Measurements from ENCODE around the gene KLHL1.

Gene KLHL1

DNA sequence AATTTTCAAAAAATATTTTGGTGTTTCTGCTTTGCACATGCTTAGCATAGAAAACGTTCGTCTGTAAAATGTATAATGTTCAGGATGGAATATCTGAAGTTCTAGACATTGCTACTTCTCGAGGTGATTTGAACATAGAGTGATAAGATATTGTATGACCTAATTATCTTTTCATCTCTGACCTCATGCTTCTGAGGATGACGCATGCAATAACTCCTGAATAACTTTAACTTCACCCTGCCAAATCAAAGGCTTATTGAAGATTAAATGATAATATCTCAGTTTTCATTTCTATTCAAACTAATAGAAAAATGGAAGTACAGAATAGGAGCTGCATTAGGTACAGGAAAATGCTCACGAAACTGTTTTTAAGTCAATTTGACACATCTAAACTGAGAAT is 151.4 kb downstream of the KLHL1 start:
- TF ChIP-seq EGR1 (IDR thresholded peaks at IDR 0.05) (no peak), YY1 (IDR thresholded peaks at IDR 0.05; ENCODE audit: low read depth) (no peak), CEBPB (IDR thresholded peaks at IDR 0.05) (no peak), FOXM1 (IDR thresholded peaks at IDR 0.05; ENCODE audit: borderline replicate concordance, low read depth) (no peak), TAF1 (IDR thresholded peaks at IDR 0.05; ENCODE audit: low read depth) (no peak), NFIC (IDR thresholded peaks at IDR 0.05) (no peak), ZBTB7A (IDR thresholded peaks at IDR 0.05; ENCODE audit: low read depth) (no peak), TCF12 (IDR thresholded peaks at IDR 0.05; ENCODE audit: low read depth) (no peak), RAD21 (IDR thresholded peaks at IDR 0.05; ENCODE audit: low read depth) (no peak), EP300 (IDR thresholded peaks at IDR 0.05; ENCODE audit: borderline replicate concordance) (no peak), CREB1 (IDR thresholded peaks at IDR 0.05; ENCODE audit: low read depth) (no peak), TEAD4 (IDR thresholded peaks at IDR 0.05) (no peak)
- TF ChIP-seq, protein P1, sequence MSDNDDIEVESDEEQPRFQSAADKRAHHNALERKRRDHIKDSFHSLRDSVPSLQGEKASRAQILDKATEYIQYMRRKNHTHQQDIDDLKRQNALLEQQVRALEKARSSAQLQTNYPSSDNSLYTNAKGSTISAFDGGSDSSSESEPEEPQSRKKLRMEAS (IDR thresholded peaks at IDR 0.05) = no peak
- TF ChIP-seq, protein P2, sequence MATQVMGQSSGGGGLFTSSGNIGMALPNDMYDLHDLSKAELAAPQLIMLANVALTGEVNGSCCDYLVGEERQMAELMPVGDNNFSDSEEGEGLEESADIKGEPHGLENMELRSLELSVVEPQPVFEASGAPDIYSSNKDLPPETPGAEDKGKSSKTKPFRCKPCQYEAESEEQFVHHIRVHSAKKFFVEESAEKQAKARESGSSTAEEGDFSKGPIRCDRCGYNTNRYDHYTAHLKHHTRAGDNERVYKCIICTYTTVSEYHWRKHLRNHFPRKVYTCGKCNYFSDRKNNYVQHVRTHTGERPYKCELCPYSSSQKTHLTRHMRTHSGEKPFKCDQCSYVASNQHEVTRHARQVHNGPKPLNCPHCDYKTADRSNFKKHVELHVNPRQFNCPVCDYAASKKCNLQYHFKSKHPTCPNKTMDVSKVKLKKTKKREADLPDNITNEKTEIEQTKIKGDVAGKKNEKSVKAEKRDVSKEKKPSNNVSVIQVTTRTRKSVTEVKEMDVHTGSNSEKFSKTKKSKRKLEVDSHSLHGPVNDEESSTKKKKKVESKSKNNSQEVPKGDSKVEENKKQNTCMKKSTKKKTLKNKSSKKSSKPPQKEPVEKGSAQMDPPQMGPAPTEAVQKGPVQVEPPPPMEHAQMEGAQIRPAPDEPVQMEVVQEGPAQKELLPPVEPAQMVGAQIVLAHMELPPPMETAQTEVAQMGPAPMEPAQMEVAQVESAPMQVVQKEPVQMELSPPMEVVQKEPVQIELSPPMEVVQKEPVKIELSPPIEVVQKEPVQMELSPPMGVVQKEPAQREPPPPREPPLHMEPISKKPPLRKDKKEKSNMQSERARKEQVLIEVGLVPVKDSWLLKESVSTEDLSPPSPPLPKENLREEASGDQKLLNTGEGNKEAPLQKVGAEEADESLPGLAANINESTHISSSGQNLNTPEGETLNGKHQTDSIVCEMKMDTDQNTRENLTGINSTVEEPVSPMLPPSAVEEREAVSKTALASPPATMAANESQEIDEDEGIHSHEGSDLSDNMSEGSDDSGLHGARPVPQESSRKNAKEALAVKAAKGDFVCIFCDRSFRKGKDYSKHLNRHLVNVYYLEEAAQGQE (IDR thresholded peaks at IDR 0.05; ENCODE audit: low read depth) = no peak
- TF ChIP-seq, protein P3, sequence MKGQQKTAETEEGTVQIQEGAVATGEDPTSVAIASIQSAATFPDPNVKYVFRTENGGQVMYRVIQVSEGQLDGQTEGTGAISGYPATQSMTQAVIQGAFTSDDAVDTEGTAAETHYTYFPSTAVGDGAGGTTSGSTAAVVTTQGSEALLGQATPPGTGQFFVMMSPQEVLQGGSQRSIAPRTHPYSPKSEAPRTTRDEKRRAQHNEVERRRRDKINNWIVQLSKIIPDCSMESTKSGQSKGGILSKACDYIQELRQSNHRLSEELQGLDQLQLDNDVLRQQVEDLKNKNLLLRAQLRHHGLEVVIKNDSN (IDR thresholded peaks at IDR 0.05) = no peak

DNA sequence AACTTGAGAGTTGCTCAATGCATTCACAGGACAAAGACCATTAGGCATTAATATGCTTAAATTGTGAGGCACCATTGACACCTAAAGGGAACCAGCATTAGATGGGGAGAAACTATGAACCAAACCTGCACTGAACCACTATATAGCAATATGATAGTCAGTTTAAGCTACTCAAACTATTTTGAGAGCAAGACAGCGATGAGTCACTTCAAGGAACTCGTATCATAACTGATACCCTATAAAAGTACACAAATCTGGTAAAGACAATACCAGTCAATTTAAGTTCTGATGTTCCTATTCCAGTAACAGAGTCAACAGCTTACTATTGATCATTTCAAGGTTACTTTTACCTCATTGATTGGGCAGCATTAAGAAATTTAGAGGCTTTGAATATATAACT is 151.9 kb downstream of the KLHL1 start:
- TF ChIP-seq YY1 (IDR thresholded peaks at IDR 0.05; ENCODE audit: low read depth) (no peak), CREB1 (IDR thresholded peaks at IDR 0.05; ENCODE audit: low read depth) (no peak), RAD21 (IDR thresholded peaks at IDR 0.05; ENCODE audit: low read depth) (no peak), ZBTB7A (IDR thresholded peaks at IDR 0.05; ENCODE audit: low read depth) (no peak), FOXM1 (IDR thresholded peaks at IDR 0.05; ENCODE audit: borderline replicate concordance, low read depth) (no peak), TCF12 (IDR thresholded peaks at IDR 0.05; ENCODE audit: low read depth) (no peak), NFIC (IDR thresholded peaks at IDR 0.05) (no peak), TEAD4 (IDR thresholded peaks at IDR 0.05) (no peak)
- TF ChIP-seq, protein P3 (IDR thresholded peaks at IDR 0.05) = no peak

DNA sequence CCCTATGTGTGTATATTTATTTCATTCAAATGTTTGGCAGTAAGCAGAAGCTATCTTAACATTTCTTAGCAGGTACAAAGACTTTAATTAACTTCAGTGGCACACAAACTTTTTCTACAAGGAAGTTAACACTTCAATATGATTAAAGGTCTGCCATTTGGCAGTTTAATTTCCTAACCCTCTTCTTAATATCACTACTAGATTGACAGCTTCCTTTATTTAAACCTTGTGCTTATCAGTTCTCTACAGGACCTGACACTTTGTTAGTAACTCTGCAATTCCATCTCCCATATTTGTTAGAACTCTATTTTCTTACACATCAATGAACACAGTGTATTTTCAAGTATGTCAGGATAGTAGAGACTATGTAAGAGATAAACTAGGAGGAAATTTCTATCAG is 153.0 kb downstream of the KLHL1 start:
- TF ChIP-seq CEBPB (IDR thresholded peaks at IDR 0.05) = no peak
- TF ChIP-seq NFIC (IDR thresholded peaks at IDR 0.05) = no peak
- no peak for TF ChIP-seq EGR1 (IDR thresholded peaks at IDR 0.05)
- no peak for TF ChIP-seq ZBTB7A (IDR thresholded peaks at IDR 0.05; ENCODE audit: low read depth)
- TF ChIP-seq, protein P2 (IDR thresholded peaks at IDR 0.05; ENCODE audit: low read depth) = no peak
- TF ChIP-seq FOXM1 (IDR thresholded peaks at IDR 0.05; ENCODE audit: borderline replicate concordance, low read depth) = no peak
- TF ChIP-seq, protein P3 (IDR thresholded peaks at IDR 0.05) = no peak

DNA sequence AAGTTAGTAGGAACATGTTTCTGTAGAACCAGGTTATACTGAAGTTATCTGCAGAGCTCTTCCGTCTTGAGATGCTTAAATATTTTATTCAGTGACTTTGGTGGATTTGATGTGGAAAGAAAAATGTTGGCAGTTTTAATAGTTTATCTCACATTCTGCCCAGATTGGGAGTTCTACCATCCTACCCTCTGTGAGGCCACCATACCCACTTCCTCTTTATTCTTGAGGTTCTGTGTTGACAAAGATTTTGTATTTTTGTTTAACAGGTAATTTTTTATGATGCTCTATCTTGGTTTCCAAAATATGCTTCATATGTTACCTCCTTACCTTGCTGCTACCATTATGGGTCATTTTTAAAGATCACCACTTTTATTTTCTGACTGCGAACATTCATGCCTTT is 156.8 kb downstream of the KLHL1 start:
- TF ChIP-seq FOXM1 (IDR thresholded peaks at IDR 0.05; ENCODE audit: borderline replicate concordance, low read depth) = no peak
- no peak for TF ChIP-seq TAF1 (IDR thresholded peaks at IDR 0.05; ENCODE audit: low read depth)
- no peak for TF ChIP-seq CREB1 (IDR thresholded peaks at IDR 0.05; ENCODE audit: low read depth)
- TF ChIP-seq ZBTB7A (IDR thresholded peaks at IDR 0.05; ENCODE audit: low read depth) = no peak
- no peak for TF ChIP-seq CEBPB (IDR thresholded peaks at IDR 0.05)
- TF ChIP-seq, protein P1 (IDR thresholded peaks at IDR 0.05) = no peak
- TF ChIP-seq, protein P3 (IDR thresholded peaks at IDR 0.05) = no peak
- TF ChIP-seq EP300 (IDR thresholded peaks at IDR 0.05; ENCODE audit: borderline replicate concordance) = no peak
- no peak for TF ChIP-seq NFIC (IDR thresholded peaks at IDR 0.05)
- TF ChIP-seq RAD21 (IDR thresholded peaks at IDR 0.05; ENCODE audit: low read depth) = no peak
- TF ChIP-seq YY1 (IDR thresholded peaks at IDR 0.05; ENCODE audit: low read depth) = no peak
- no peak for TF ChIP-seq EGR1 (IDR thresholded peaks at IDR 0.05)
- TF ChIP-seq, protein P2 (IDR thresholded peaks at IDR 0.05; ENCODE audit: low read depth) = no peak
- no peak for TF ChIP-seq TEAD4 (IDR thresholded peaks at IDR 0.05)
- no peak for TF ChIP-seq TCF12 (IDR thresholded peaks at IDR 0.05; ENCODE audit: low read depth)

Measured in Ishikawa (cell line).